Measurements from ENCODE around the gene AP2M1.

- no peak for TF ChIP-seq TAF1 (IDR thresholded peaks at IDR 0.05; ENCODE audit: low read depth)
- no peak for TF ChIP-seq CTCF (IDR thresholded peaks at IDR 0.05; ENCODE audit: poor library complexity, severe bottlenecking)
- no peak for TF ChIP-seq POLR2AphosphoS5 (IDR thresholded peaks at IDR 0.05)
- no peak for TF ChIP-seq EP300 (conservative IDR thresholded peaks at IDR 0.05; ENCODE audit: poor library complexity, severe bottlenecking)
- no peak for TF ChIP-seq RAD21 (conservative IDR thresholded peaks at IDR 0.05)
- TF ChIP-seq REST (IDR thresholded peaks at IDR 0.05; ENCODE audit: borderline replicate concordance): no peak
Measured at GRCh38 chr3:184169896-184170875, 4.5 kb upstream of the AP2M1 start.
